GM13976 (cell line): Measurements from ENCODE around the gene RAMP3.

ENCODE experiments used
- DNase-seq: peaks from one replicate; pipeline ENCODE4 v3.0.0; 2012; ENCODE audit warnings: low spot score
- in situ Hi-C: fragments of 300-500 bp; cut with MboI; formaldehyde crosslinking; loops from one replicate; pipeline ENCODE4 v1.12.0; 2022; ENCODE audit warnings: low sequenced_read_pairs, mixed read lengths, inconsistent platforms; ENCODE audit not compliant: unreplicated experiment
- TF ChIP-seq, protein P1 (sequence below): IDR thresholded peaks from 2 replicates; pipeline ENCODE4 v1.5.1; 2012; ENCODE audit warnings: borderline replicate concordance, mild to moderate bottlenecking; ENCODE audit not compliant: insufficient read depth; ENCODE audit errors: extremely low read depth, missing control alignments, control extremely low read depth

RAMP3 gene

DNA sequence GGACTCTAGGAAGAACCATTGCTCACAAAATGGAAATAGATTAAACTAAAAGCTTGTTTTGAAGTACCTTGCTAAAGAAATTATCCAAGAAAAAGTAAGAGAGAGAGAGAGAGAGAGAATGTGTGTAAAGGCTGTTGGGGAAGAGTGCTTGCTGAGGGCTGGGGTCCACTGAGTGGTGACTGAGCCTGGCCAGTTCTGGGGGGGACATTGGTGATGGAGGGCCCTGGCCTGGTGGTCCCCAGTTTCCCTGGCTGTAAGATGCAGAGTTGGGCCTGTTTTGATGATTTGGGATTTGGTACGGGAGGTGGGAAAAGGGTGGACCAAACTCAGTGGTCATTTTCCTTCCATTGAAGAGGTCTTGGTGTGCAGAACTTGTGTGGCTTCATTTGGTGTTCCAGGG is 880 bp downstream of the RAMP3 start:
- no peak for DNase-seq
- TF ChIP-seq, protein P1, sequence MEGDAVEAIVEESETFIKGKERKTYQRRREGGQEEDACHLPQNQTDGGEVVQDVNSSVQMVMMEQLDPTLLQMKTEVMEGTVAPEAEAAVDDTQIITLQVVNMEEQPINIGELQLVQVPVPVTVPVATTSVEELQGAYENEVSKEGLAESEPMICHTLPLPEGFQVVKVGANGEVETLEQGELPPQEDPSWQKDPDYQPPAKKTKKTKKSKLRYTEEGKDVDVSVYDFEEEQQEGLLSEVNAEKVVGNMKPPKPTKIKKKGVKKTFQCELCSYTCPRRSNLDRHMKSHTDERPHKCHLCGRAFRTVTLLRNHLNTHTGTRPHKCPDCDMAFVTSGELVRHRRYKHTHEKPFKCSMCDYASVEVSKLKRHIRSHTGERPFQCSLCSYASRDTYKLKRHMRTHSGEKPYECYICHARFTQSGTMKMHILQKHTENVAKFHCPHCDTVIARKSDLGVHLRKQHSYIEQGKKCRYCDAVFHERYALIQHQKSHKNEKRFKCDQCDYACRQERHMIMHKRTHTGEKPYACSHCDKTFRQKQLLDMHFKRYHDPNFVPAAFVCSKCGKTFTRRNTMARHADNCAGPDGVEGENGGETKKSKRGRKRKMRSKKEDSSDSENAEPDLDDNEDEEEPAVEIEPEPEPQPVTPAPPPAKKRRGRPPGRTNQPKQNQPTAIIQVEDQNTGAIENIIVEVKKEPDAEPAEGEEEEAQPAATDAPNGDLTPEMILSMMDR, result no peak
- in situ Hi-C loops, result loop anchor here (10.0 to 25.0 kb wide), 2 partner anchors 96 to 704 kb away; partner anchors contain the start of gene CCDC201

GRCh38 chr7:45159296-45159695 is 1.7 kb downstream of the RAMP3 start:
- DNase-seq, result no peak
- TF ChIP-seq, protein P1, result no peak
- in situ Hi-C loops, result loop anchor here (10.0 to 25.0 kb wide), 2 partner anchors 96 to 703 kb away; partner anchors contain the start of gene CCDC201

DNA sequence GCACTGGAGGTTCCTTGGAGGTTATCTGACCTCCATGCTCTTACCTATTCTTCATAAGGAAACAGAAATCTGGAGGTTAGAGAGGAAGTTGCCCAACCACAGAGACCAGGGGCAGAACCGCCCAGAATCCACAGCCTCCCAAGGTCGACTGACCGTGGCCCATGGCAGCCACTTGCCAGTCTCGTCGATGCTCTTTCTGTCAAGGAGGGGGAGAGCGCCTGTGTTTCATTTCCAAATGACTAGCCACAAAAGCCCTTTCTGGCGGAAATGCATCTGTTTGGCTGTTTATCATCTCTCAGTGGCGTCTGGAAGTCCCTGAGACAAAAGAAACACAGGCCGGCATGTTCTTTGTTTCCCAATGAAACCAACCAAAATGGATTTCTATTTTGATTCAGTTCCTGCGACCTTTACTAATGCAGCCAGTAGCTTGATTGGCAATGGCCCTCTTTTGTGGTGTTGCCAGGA is 2.9 kb downstream of the RAMP3 start:
- DNase-seq, result no peak
- TF ChIP-seq, protein P1, result no peak
- in situ Hi-C loops, result loop anchor here (25.0 kb wide), 1 partner anchor 702 kb away; the partner anchor contains the start of gene CCDC201

GRCh38 chr7:45161138-45161537 is 3.5 kb downstream of the RAMP3 start:
- DNase-seq, result no peak
- in situ Hi-C loops, result loop anchor here (25.0 kb wide), 1 partner anchor 701 kb away; the partner anchor contains the start of gene CCDC201
- TF ChIP-seq, protein P1, result no peak

DNA sequence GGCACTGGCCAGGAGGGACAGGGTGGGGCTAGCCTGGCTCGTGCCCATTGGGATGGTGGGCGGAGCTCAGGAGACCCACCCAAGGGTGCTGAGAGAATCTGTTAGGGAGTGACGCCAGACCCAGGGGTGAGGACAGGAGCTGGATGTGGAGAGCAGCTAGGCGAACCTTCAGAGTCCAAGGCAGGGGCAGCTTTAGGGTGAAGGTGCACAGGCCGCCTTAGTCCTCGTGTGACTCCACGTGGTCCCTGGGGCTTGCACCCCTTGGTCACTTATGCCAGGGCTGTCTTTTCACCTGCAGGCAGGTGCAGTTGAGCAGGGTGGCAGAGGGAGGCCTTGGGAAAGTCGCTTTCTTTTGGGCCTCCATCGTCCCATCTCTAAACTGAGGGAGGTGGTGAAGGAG is 4.3 kb downstream of the RAMP3 start:
- TF ChIP-seq, protein P1, result no peak
- in situ Hi-C loops, result loop anchor here (25.0 kb wide), 1 partner anchor 700 kb away; the partner anchor contains the start of gene CCDC201
- DNase-seq, result no peak

- in situ Hi-C loops, result loop anchor here (25.0 kb wide), 1 partner anchor 700 kb away; the partner anchor contains the start of gene CCDC201
- DNase-seq, result no peak
- TF ChIP-seq, protein P1, result no peak
Observed at GRCh38 chr7:45162311-45162845, 4.8 kb downstream of the RAMP3 start.
